Ovary (tissue), 9 donors: ENCODE measurements around the gene OTUD7B. TPM values are rescaled to one million over a fixed set of nuclear protein-coding genes. Genes with fewer than 3 reads are reported as not detected.
"Not testable (repeated sequence)": the region's sequence is repeated elsewhere in the genome, so short reads cannot be mapped to it uniquely, and the experiment has no call there.

Experiments
- DNase-seq, 5 donors: peaks; one replicate each; pipeline ENCODE4 v3.0.0-alpha.2; 2019 to 2020
- H3K27ac ChIP-seq, 2 donors: fragments of 200-600 bp; one replicate each; pipeline versions ENCODE4 v1.5.1 to v1.8.0; 2019 to 2022
- H3K27me3 ChIP-seq: fragments of 200-600 bp; one replicate; pipeline ENCODE4 v1.8.0; 2022
- H3K36me3 ChIP-seq: fragments of 200-600 bp; sonication (generic); one replicate; pipeline ENCODE4 v1.5.1; 2019
- H3K4me1 ChIP-seq: one replicate; pipeline ENCODE4 v1.8.1; 2013; ENCODE audit warnings: mild to moderate bottlenecking, moderate library complexity; ENCODE audit not compliant: insufficient read depth
- H3K4me3 ChIP-seq: fragments of 200-600 bp; sonication (generic); one replicate; pipeline ENCODE4 v1.5.1; 2017
- H3K9me3 ChIP-seq, 2 donors: fragments of 200-600 bp in 1 of 2; sonication (generic) in 1 of 2; one replicate each; pipeline versions ENCODE4 v1.5.1 to v1.8.1; 2013 to 2019; ENCODE audit warnings: mild to moderate bottlenecking in 1 of 2, moderate library complexity in 1 of 2
- EP300 ChIP-seq: sonication (generic); formaldehyde crosslinking; IDR thresholded peaks from one replicate; pipeline ENCODE4 v1.6.1; 2017; ENCODE audit warnings: antibody characterized with exemption
- POLR2A ChIP-seq: fragments of 450-650 bp; IDR thresholded peaks from one replicate; pipeline ENCODE4 v1.6.1; 2017; ENCODE audit warnings: antibody characterized with exemption, mild to moderate bottlenecking, moderate library complexity
- WGBS, 3 donors: extraction: QIAGEN DNeasy Blood & Tissue Kit in 1 of 3; methylation state at CpG; one replicate each; pipeline versions ENCODE4 v1.1.5 to v1.1.7; 2013 to 2017; 5-methylcytosine and 5-hydroxymethylcytosine counted together
- intact Hi-C, 4 donors: fragments of 100-400 bp; cut with DNase I; formaldehyde crosslinking; loops; one replicate each; pipeline versions ENCODE4 v1.11.0 to v1.15.1; 2022 to 2023
- polyA plus RNA-seq, 2 donors: library from polyadenylated mRNA; stranded (reverse); fragments of 200-250 nt in 1 of 2; fragments of 350-450 nt in 1 of 2; fragmentation: Illumina TruSeq in 1 of 2; extraction: RNeasy Lipid Tissue Mini Kit (QIAGEN cat#74804) in 1 of 2; gene quantifications; one replicate each; pipeline ENCODE4 v1.2.3, GENCODE V29; 2013 to 2014
- total RNA-seq, 7 donors: library from RNA; depleted of rRNA in 2 of 7; stranded (reverse); fragments of >200 nt in 2 of 7; fragmentation: NEBNext Ultra II Directional in 3 of 7; extraction: Animal tissue kit (Norgen Biotek cat#: 25700) in 3 of 7; gene quantifications; one replicate each; pipeline versions ENCODE4 v1.1.0 to v1.2.4, GENCODE V29; 2016 to 2023
- TF ChIP-seq, protein P1 (sequence below), 3 donors: fragments of 450-650 bp in 2 of 3; fragments of 200-600 bp in 1 of 3; IDR thresholded peaks; one replicate each; pipeline versions ENCODE4 v1.5.1 to v1.8.0; 2016 to 2022; ENCODE audit warnings: antibody characterized with exemption in 3 of 3, mild to moderate bottlenecking in 1 of 3
- donor health status: DM: no; HTN: no; CAD: no; lungs with moderate emphysema.
- donor health status: DM: no; HTN: no; CAD: no.
- donor health status: Bipolar disorder and iron deficiency.
- donor health status: DM: yes; HTN: yes; CAD: no.
- donor health status: DM: no; HTN: no; CAD: no.
- donor health status: DM: yes; HTN: yes; CAD: no.

The OTUD7B gene
- total and polyA plus RNA-seq, 9 donors = 9.4 to 40.1 (median 28.8) TPM

DNA sequence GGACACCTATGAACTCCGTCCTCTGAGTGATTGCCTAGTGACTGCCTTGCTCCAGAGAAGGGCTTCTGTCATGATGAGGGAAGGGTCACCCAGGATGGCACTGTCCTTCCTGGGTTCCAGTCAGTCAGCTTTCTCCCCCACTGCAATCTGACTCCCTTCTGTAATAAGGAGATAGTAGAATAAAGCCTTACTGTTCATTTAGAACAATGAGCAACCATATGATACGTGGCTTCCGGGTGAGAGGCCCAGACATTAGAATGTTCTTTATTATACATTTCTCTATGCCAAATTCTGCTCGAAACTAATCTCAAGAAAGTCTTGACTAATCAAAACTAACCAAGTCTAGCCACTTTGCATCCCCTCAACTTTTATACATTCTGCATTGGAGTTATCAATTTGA, 65.3 kb downstream of the OTUD7B start:
- no peaks in the 10 kb centered on the region for H3K27me3 ChIP-seq
- H3K4me3 ChIP-seq = no peak overlapping the region
- H3K36me3 ChIP-seq = no peaks in the 10 kb centered on the region
- H3K27ac ChIP-seq = no peak overlapping the region
- 86 to 91% (median 89%) methylated on average over 4 of the region's 4 CpGs for WGBS, 3 donors
- TF ChIP-seq POLR2A (no peak), EP300 (no peak)
- TF ChIP-seq, protein P1, sequence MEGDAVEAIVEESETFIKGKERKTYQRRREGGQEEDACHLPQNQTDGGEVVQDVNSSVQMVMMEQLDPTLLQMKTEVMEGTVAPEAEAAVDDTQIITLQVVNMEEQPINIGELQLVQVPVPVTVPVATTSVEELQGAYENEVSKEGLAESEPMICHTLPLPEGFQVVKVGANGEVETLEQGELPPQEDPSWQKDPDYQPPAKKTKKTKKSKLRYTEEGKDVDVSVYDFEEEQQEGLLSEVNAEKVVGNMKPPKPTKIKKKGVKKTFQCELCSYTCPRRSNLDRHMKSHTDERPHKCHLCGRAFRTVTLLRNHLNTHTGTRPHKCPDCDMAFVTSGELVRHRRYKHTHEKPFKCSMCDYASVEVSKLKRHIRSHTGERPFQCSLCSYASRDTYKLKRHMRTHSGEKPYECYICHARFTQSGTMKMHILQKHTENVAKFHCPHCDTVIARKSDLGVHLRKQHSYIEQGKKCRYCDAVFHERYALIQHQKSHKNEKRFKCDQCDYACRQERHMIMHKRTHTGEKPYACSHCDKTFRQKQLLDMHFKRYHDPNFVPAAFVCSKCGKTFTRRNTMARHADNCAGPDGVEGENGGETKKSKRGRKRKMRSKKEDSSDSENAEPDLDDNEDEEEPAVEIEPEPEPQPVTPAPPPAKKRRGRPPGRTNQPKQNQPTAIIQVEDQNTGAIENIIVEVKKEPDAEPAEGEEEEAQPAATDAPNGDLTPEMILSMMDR (IDR thresholded peaks at IDR 0.05) = no peak
- H3K4me1 ChIP-seq = no peaks in the 10 kb centered on the region
- H3K9me3 ChIP-seq = no peaks in the 10 kb centered on the region
- intact Hi-C loops = no loop called here
- no peak for DNase-seq

DNA sequence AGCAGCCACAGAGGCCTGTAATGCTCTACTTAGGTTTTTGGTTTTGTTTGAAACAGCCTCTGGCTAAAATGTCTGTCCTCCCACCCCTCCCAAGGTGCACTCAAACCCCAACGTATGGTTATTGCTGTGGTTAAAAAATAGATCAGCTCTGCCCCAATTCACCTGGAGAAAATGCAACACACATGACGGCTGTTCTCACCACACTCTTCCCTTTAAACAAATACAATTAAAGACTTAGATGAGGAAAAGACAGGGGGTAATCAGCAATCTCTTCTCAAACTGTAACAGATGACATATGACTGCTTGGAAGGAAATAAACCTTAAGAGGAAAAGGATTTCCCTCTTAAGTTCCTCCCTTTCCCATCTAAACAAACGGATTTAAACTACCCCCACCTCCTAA, 67.6 kb downstream of the OTUD7B start:
- WGBS, 3 donors = 42 to 60% (median 47%) methylated on average over 3 of the region's 3 CpGs
- no peaks in the 10 kb centered on the region for H3K27me3 ChIP-seq
- H3K27ac ChIP-seq = no peak overlapping the region
- intact Hi-C loops = no loop called here
- DNase-seq = no peak
- no peak overlapping the region for H3K4me3 ChIP-seq
- no peaks in the 10 kb centered on the region for H3K9me3 ChIP-seq
- no peak for TF ChIP-seq EP300
- TF ChIP-seq, protein P1 (IDR thresholded peaks at IDR 0.05) = no peak
- TF ChIP-seq POLR2A = no peak
- no peaks in the 10 kb centered on the region for H3K36me3 ChIP-seq
- peaks cover 6% of the 10 kb centered on the region for H3K4me1 ChIP-seq

DNA sequence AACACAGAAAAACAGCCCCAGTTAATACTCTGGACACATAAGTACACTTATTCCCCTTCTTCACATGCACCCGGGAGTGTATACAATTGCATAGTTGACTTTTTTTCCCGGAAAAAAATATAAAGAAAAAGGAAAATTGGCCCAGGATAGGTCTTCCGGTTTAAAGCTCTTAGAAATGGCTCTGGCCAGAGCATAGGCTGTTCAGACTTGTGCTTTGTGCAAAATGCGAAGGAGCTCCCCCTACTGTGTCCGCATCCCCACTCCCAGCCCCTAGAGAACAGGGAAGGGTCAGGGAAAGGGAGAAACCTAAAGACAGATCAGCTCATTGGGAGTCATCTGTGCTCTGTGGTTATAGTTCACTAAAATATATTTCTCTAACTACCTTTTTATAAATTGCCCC, 68.3 kb downstream of the OTUD7B start:
- Histone ChIP-seq H3K27ac (peak overlapping the region in 1 of 2 donors; percentile 22), H3K36me3 (no peaks in the 10 kb centered on the region), H3K4me3 (no peak overlapping the region), H3K27me3 (no peaks in the 10 kb centered on the region), H3K9me3 (no peaks in the 10 kb centered on the region), H3K4me1 (peaks cover 9% of the 10 kb centered on the region)
- no peak for DNase-seq
- 16 to 19% (median 17%) methylated on average over 5 of the region's 5 CpGs for WGBS, 3 donors
- intact Hi-C loops = no loop called here
- no peak for TF ChIP-seq POLR2A
- TF ChIP-seq EP300 = no peak
- TF ChIP-seq, protein P1 (IDR thresholded peaks at IDR 0.05) = no peak

DNA sequence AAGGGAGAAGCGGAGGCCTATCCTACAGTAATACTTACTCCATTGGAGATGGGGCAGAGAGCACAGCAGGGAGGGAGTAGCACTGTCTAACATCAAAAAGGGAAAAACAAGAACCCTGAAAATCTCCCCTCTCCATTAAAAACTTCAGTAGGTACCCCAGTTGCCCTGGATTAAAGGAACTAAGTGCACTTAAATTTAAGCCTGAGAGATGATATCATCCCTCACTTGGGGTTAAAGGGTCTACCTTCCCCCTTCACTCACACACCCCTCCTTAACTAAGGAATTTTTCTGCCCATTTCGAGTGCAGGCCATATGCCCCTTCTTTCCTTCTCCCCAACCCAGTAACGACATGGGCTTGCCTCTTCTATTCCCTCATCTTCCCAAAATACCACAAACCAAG, 70.1 kb downstream of the OTUD7B start:
- 88 to 91% (median 90%) methylated on average over 3 of the region's 3 CpGs for WGBS, 3 donors
- no peak overlapping the region for H3K27ac ChIP-seq
- H3K36me3 ChIP-seq = no peaks in the 10 kb centered on the region
- peaks cover 16% of the 10 kb centered on the region for H3K4me1 ChIP-seq
- TF ChIP-seq, protein P1 (IDR thresholded peaks at IDR 0.05) = no peak
- TF ChIP-seq POLR2A = no peak
- no peak for TF ChIP-seq EP300
- no peak for DNase-seq
- H3K27me3 ChIP-seq = no peaks in the 10 kb centered on the region
- no peak overlapping the region for H3K4me3 ChIP-seq
- intact Hi-C loops = loop anchor here in 1 of 4 donors (1.0 kb wide), 1 partner anchor 21 kb away; no protein-coding TSS in a partner anchor
- H3K9me3 ChIP-seq = no peaks in the 10 kb centered on the region

DNA sequence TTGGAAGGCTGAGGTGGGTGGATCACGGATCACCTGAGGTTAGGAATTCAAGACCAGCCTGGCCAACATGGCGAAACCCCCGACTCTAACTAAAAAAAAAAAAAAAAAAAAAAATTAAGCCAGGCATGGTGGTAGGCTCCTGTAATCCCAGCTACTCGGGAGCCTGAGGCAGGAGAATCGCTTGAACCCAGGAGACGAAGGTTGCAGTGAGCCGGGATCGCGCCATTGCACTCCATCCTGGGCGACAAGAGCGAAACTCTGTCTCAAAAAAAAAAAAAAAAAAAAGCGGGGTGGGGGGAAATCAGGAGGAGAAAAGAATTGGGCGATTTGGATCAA, 71.9 kb downstream of the OTUD7B start:
- not testable (repeated sequence) for DNase-seq, H3K9me3 ChIP-seq, H3K27me3 ChIP-seq, H3K36me3 ChIP-seq
- Histone ChIP-seq H3K4me1 (peaks cover 16% of the 10 kb centered on the region), H3K27ac (peak overlapping the region in 1 of 2 donors; percentile 55), H3K4me3 (peak overlapping the region; percentile 32)
- 13 to 17% (median 15%) methylated on average over 13 of the region's 13 CpGs for WGBS, 3 donors
- intact Hi-C loops = loop anchor here in 1 of 4 donors (5.0 kb wide), 1 partner anchor 41 kb away; the partner anchor contains the start of gene BOLA1
